Measurements from ENCODE around the gene KCNB1.

Gene KCNB1

GRCh38 chr20:49482621-49483017 lies at the start of gene KCNB1:
KCNB1 (minus strand) TSS chr20:49482668; CDS start chr20:49482480, 188 bp downstream.
- peak; percentile 33 to 41 for DNase-seq

GRCh38 chr20:49529470-49529869 lies 47.0 kb upstream of the KCNB1 start:
- DNase-seq = no peak

- no peak for DNase-seq
Measured at GRCh38 chr20:49526568-49526967, 44.1 kb upstream of the KCNB1 start.

GRCh38 chr20:49526056-49526455 lies 43.6 kb upstream of the KCNB1 start:
- DNase-seq = no peak

GRCh38 chr20:49523767-49524360 lies 41.4 kb upstream of the KCNB1 start:
- DNase-seq = no peak

GRCh38 chr20:49521356-49521755 lies 38.9 kb upstream of the KCNB1 start:
- no peak for DNase-seq

GRCh38 chr20:49519777-49520359 lies 37.4 kb upstream of the KCNB1 start:
- DNase-seq = no peak

GRCh38 chr20:49519212-49519712 lies 36.8 kb upstream of the KCNB1 start:
- no peak for DNase-seq

GRCh38 chr20:49518576-49518975 lies 36.1 kb upstream of the KCNB1 start:
- no peak for DNase-seq

GRCh38 chr20:49517805-49518100 lies 35.3 kb upstream of the KCNB1 start:
- no peak for DNase-seq

GRCh38 chr20:49516916-49517804 lies 34.7 kb upstream of the KCNB1 start:
- no peak for DNase-seq

GRCh38 chr20:49515586-49515985 lies 33.1 kb upstream of the KCNB1 start:
- no peak for DNase-seq

GRCh38 chr20:49513517-49513916 lies 31.0 kb upstream of the KCNB1 start:
- DNase-seq = no peak

- no peak for DNase-seq
Measured at GRCh38 chr20:49513009-49513408, 30.5 kb upstream of the KCNB1 start.

- no peak for DNase-seq
Measured at GRCh38 chr20:49511788-49512525, 29.5 kb upstream of the KCNB1 start.

- DNase-seq = no peak
Measured at GRCh38 chr20:49510562-49511122, 28.2 kb upstream of the KCNB1 start.

- no peak for DNase-seq
Measured at GRCh38 chr20:49508435-49509199, 26.1 kb upstream of the KCNB1 start.

- DNase-seq = no peak
Measured at GRCh38 chr20:49507741-49508434, 25.4 kb upstream of the KCNB1 start.

GRCh38 chr20:49505518-49505917 lies 23.1 kb upstream of the KCNB1 start:
- no peak for DNase-seq

- DNase-seq = no peak
Measured at GRCh38 chr20:49503176-49503575, 20.7 kb upstream of the KCNB1 start.

GRCh38 chr20:49501917-49502316 lies 19.4 kb upstream of the KCNB1 start:
- DNase-seq = no peak

- DNase-seq = no peak
Measured at GRCh38 chr20:49497398-49497669, 14.9 kb upstream of the KCNB1 start.

All from stimulated activated CD4-positive, alpha-beta T cell treated with anti-CD3 and anti-CD28 coated beads, Interleukin-2, amount 100 ng/mL, for 48 hours (primary cell).